GM23338 (cell line): ENCODE measurements around the gene CGRRF1. TPM values are rescaled to one million over a fixed set of nuclear protein-coding genes. Genes with fewer than 3 reads are reported as not detected.

Experiments
- ATAC-seq: fragments of 200-7000 bp; cut with Tn5 transposase; 3 replicates; pipeline ENCODE4 v1.9.1; 2020
- DNase-seq: peaks from one replicate; pipeline ENCODE4 v3.0.0-alpha.2; 2015; ENCODE audit warnings: low spot score
- H2AFZ ChIP-seq: fragments of 200-600 bp; sonication (generic); 2 replicates; pipeline ENCODE4 v1.8.0; 2016; ENCODE audit warnings: antibody characterized with exemption, mild to moderate bottlenecking, moderate library complexity
- H3F3A ChIP-seq: fragments of 200-600 bp; sonication (generic); replicated peaks from 2 replicates; pipeline ENCODE4 v1.8.0; 2017; ENCODE audit warnings: antibody characterized with exemption, mixed run types, low read depth
- H3K27ac ChIP-seq: fragments of 200-600 bp; sonication (generic); 2 replicates; pipeline ENCODE4 v1.6.1; 2016; ENCODE audit warnings: low read depth
- H3K27me3 ChIP-seq: fragments of 200-600 bp; sonication (generic); 2 replicates; pipeline ENCODE4 v1.8.0; 2016; ENCODE audit warnings: mild to moderate bottlenecking, mixed run types, moderate library complexity; ENCODE audit not compliant: insufficient read depth
- H3K36me3 ChIP-seq: fragments of 200-600 bp; sonication (generic); 2 replicates; pipeline ENCODE4 v1.8.0; 2016; ENCODE audit warnings: mild to moderate bottlenecking; ENCODE audit not compliant: insufficient read depth
- H3K4me1 ChIP-seq: fragments of 200-600 bp; sonication (generic); 2 replicates; pipeline ENCODE4 v1.8.0; 2016; ENCODE audit warnings: mild to moderate bottlenecking, moderate library complexity; ENCODE audit not compliant: insufficient read depth
- H3K4me2 ChIP-seq: fragments of 200-600 bp; sonication (generic); 2 replicates; pipeline ENCODE4 v1.7.1; 2017; ENCODE audit warnings: mixed run types
- H3K4me3 ChIP-seq: fragments of 200-600 bp; sonication (generic); 2 replicates; pipeline ENCODE4 v1.6.1; 2016; ENCODE audit warnings: mixed run types
- H3K79me2 ChIP-seq: fragments of 200-600 bp; sonication (generic); replicated peaks from 2 replicates; pipeline ENCODE4 v1.8.0; 2017; ENCODE audit warnings: mild to moderate bottlenecking; ENCODE audit not compliant: insufficient read depth
- H3K9me2 ChIP-seq: fragments of 200-600 bp; sonication (generic); 2 replicates; pipeline ENCODE4 v1.8.0; 2017; ENCODE audit not compliant: insufficient read depth
- H4K20me1 ChIP-seq: fragments of 200-600 bp; sonication (generic); replicated peaks from 2 replicates; pipeline ENCODE4 v1.8.0; 2017; ENCODE audit warnings: mild to moderate bottlenecking; ENCODE audit not compliant: insufficient read depth
- H3K27ac Mint-ChIP-seq: 2 replicates; pipeline ENCODE4 v1.8.0; 2020; ENCODE audit warnings: inconsistent platforms, mild to moderate bottlenecking, moderate library complexity, mixed read lengths
- H3K27me3 Mint-ChIP-seq: 3 replicates; pipeline ENCODE4 v1.8.0; 2022; ENCODE audit warnings: low read depth, mild to moderate bottlenecking, moderate library complexity, mixed read lengths, inconsistent platforms; ENCODE audit not compliant: insufficient read depth, poor library complexity
- H3K36me3 Mint-ChIP-seq: 3 replicates; pipeline ENCODE4 v1.8.0; 2021; ENCODE audit warnings: low read depth, mild to moderate bottlenecking, inconsistent platforms, moderate library complexity, mixed read lengths
- H3K4me1 Mint-ChIP-seq: 3 replicates; pipeline ENCODE4 v1.8.0; 2020; ENCODE audit warnings: mild to moderate bottlenecking, inconsistent platforms, mixed read lengths
- H3K4me3 Mint-ChIP-seq: 3 replicates; pipeline ENCODE4 v1.8.0; 2021; ENCODE audit warnings: moderate library complexity, mild to moderate bottlenecking, inconsistent platforms, mixed read lengths
- H3K9me3 Mint-ChIP-seq: 3 replicates; pipeline ENCODE4 v1.8.0; 2020; ENCODE audit warnings: moderate library complexity, mild to moderate bottlenecking, inconsistent platforms, mixed read lengths
- CREB1 ChIP-seq: fragments of 250-450 bp; sonication (Bioruptor Pico); IDR thresholded peaks from 2 replicates; pipeline ENCODE4 v1.5.0; 2020; ENCODE audit warnings: low read depth, mild to moderate bottlenecking, moderate library complexity
- CTCF ChIP-seq, 2 experiments: fragments of 200-600 bp in 1 of 2; sonication (generic) in 1 of 2; conservative IDR thresholded peaks; 2 replicates each; pipeline versions ENCODE4 v1.5.1 to v1.6.1; 2016 to 2017; ENCODE audit warnings: antibody characterized with exemption in 2 of 2, low read depth in 2 of 2, mild to moderate bottlenecking in 2 of 2, moderate library complexity in 1 of 2
- EZH2 ChIP-seq: fragments of 200-600 bp; sonication (generic); IDR thresholded peaks from one replicate; pipeline ENCODE4 v1.8.0; 2017; ENCODE audit warnings: antibody characterized with exemption, mild to moderate bottlenecking, low read depth; ENCODE audit not compliant: unreplicated experiment
- EZH2phosphoT487 ChIP-seq: fragments of 200-600 bp; sonication (generic); IDR thresholded peaks from one replicate; pipeline ENCODE4 v1.8.1; 2018; ENCODE audit warnings: antibody characterized with exemption; ENCODE audit not compliant: unreplicated experiment
- JUNB ChIP-seq: IDR thresholded peaks from one replicate; pipeline ENCODE4 v1.6.1; 2016; ENCODE audit warnings: antibody characterized with exemption; ENCODE audit not compliant: unreplicated experiment
- NANOG ChIP-seq: IDR thresholded peaks from 2 replicates; pipeline ENCODE4 v1.6.1; 2016; ENCODE audit warnings: antibody characterized with exemption, borderline replicate concordance
- STAT1 ChIP-seq: IDR thresholded peaks from one replicate; pipeline ENCODE4 v1.6.1; 2016; ENCODE audit warnings: antibody characterized with exemption; ENCODE audit not compliant: unreplicated experiment
- ZNF114 ChIP-seq: fragments of 250-450 bp; sonication (Bioruptor Pico); IDR thresholded peaks from 2 replicates; pipeline ENCODE4 v1.5.0; 2020; ENCODE audit warnings: mild to moderate bottlenecking, moderate library complexity
- ZNF331 ChIP-seq: fragments of 250-450 bp; sonication (Bioruptor Pico); IDR thresholded peaks from 2 replicates; pipeline ENCODE4 v1.5.0; 2020; ENCODE audit warnings: low read depth, mild to moderate bottlenecking, moderate library complexity
- ZNF462 ChIP-seq: fragments of 250-450 bp; sonication (Bioruptor Pico); IDR thresholded peaks from 2 replicates; pipeline ENCODE4 v1.5.0; 2020; ENCODE audit warnings: mild to moderate bottlenecking, moderate library complexity
- polyA plus RNA-seq: library from polyadenylated mRNA; unstranded; fragments of >200 nt; fragmentation: Nextera tagmentation; extraction: Ambion mirVana; gene quantifications from 2 replicates; pipeline ENCODE4 v1.2.1, GENCODE V29; 2016
- total RNA-seq: library from RNA; depleted of rRNA; stranded (reverse); fragments of >200 nt; shearing (Covaris generic); gene quantifications from 2 replicates; pipeline ENCODE4 v1.2.3, GENCODE V29; 2014
- TF ChIP-seq, protein P1 (sequence below): IDR thresholded peaks from one replicate; pipeline ENCODE4 v1.6.1; 2018; ENCODE audit warnings: antibody characterized with exemption; ENCODE audit not compliant: unreplicated experiment

Gene CGRRF1
- total and polyA plus RNA-seq, 2 experiments from 2014 or later = 18.8 to 28.3 TPM

- TF ChIP-seq JUNB (no peak), ZNF462 (no peak), CREB1 (no peak), ZNF114 (CRISPR knock-in tag) (no peak), EZH2phosphoT487 (no peak), ZNF331 (CRISPR knock-in tag) (no peak)
Observed at GRCh38 chr14:54580933-54581332, 71.2 kb downstream of the CGRRF1 start (continued).

DNA sequence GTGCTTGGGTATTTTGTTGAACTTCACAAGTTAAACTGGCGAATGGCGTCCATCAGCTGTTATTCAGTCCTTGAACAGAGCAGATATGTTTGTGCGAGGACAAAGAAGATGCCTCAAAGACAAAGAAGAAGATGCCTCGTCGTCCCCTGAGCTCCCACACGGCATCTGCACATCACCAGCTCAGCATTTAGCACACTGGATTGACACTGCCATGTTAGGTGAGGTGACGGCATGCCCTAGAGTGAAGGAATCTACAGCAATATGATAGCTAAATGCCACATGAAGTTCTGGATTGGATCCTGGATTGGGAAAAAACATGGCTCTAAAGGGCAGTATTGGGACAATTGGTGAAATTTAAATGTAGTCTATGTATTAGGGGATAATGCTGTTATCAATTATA, 72.6 kb downstream of the CGRRF1 start:
- Mint-ChIP-seq H3K27me3 (no peaks in the 10 kb centered on the region), H3K9me3 (no peaks in the 10 kb centered on the region), H3K36me3 (no peaks in the 10 kb centered on the region), H3K4me1 (no peaks in the 10 kb centered on the region), H3K27ac (no peak overlapping the region), H3K4me3 (no peak overlapping the region)
- Histone ChIP-seq H3K4me1 (no peaks in the 10 kb centered on the region), H4K20me1 (no peaks in the 10 kb centered on the region), H3K9me2 (no peaks in the 10 kb centered on the region), H3K4me3 (no peak overlapping the region), H3K27ac (no peak overlapping the region), H3K79me2 (peaks cover 8% of the 10 kb centered on the region; the same call in 1 of the 2 replicates), H3K4me2 (no peak overlapping the region), H3F3A (no peaks in the 10 kb centered on the region), H3K36me3 (no peaks in the 10 kb centered on the region), H3K27me3 (no peaks in the 10 kb centered on the region), H2AFZ (no peak overlapping the region)
- ATAC-seq (no peak), DNase-seq (no peak)
- TF ChIP-seq NANOG (no peak), CREB1 (no peak), JUNB (no peak), EZH2 (no peak), STAT1 (no peak), CTCF (conservative IDR thresholded peaks at IDR 0.05; ENCODE audit: low read depth in 2 of 2) (no peak), ZNF114 (CRISPR knock-in tag) (no peak), EZH2phosphoT487 (no peak)
- TF ChIP-seq, protein P1, sequence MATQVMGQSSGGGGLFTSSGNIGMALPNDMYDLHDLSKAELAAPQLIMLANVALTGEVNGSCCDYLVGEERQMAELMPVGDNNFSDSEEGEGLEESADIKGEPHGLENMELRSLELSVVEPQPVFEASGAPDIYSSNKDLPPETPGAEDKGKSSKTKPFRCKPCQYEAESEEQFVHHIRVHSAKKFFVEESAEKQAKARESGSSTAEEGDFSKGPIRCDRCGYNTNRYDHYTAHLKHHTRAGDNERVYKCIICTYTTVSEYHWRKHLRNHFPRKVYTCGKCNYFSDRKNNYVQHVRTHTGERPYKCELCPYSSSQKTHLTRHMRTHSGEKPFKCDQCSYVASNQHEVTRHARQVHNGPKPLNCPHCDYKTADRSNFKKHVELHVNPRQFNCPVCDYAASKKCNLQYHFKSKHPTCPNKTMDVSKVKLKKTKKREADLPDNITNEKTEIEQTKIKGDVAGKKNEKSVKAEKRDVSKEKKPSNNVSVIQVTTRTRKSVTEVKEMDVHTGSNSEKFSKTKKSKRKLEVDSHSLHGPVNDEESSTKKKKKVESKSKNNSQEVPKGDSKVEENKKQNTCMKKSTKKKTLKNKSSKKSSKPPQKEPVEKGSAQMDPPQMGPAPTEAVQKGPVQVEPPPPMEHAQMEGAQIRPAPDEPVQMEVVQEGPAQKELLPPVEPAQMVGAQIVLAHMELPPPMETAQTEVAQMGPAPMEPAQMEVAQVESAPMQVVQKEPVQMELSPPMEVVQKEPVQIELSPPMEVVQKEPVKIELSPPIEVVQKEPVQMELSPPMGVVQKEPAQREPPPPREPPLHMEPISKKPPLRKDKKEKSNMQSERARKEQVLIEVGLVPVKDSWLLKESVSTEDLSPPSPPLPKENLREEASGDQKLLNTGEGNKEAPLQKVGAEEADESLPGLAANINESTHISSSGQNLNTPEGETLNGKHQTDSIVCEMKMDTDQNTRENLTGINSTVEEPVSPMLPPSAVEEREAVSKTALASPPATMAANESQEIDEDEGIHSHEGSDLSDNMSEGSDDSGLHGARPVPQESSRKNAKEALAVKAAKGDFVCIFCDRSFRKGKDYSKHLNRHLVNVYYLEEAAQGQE = no peak
